HG02678 (cell line): ENCODE measurements around the gene FOXP1.

Experiments
- ATAC-seq: cut with Tn5 transposase; IDR thresholded peaks from one replicate; pipeline ENCODE4 v1.9.1; 2021; ENCODE audit warnings: mild to moderate bottlenecking, moderate library complexity; ENCODE audit not compliant: unreplicated experiment

The FOXP1 gene

DNA sequence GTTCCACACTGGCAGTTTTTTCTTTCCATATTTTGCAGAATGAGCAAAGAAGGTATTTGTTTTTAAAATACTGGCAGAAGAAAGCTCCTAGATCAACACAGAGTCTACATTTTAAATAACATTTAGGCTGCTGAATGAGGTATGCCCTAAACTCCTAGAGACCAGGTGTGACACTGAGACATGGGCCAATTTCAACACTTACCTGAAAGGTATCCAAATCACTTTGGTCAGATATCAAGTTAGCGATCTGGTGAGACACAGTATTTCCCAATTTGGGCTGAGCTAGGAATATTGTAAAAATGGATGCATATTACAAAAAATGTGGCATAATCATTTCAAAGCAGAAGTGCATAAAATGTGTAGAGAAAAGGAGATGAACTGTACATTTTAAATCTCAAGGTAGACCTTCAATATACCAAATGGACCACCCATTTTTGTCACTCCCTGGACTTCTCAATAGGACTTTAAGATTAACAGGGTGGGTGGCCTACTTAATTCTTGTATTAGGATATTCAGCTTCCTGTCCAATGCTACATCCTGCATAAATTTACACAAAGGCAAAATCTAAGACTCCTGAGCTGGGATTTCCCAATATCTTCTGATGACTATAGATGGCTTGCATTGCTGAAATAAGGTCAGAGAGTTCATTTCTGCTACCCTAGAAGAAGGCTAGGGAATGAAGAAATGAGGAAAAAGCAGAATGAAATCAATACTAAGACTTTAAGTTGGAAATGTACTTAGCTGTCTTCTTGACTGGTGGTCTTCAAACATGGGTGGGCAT, 487.8 kb downstream of the FOXP1 start:
- ATAC-seq: no peak

DNA sequence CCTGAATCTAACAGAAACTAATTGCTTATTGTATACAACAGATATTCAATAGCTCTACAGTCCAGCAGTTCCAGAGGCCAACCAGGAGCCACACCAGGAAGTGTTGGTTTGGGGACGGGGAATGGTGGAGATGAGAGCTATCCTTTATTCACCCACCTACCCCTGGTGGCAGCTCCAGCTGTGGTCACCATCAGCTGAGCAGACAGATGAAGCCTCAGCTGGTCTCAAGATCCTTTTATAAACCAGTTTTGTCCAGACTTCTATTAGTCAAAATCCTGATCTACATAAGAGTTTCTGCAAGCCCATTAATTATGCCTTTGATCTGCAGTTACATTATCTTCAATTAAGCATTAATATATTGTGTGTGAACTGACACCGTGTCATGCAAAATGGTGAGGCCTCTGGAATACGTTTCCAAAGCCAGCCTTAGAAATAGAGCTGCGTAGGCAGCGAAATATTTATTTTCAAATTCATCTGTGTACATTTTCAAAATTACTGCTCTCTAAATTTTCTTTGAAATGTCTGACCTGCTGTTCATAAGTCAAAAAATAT, 488.8 kb downstream of the FOXP1 start:
- ATAC-seq: no peak

DNA sequence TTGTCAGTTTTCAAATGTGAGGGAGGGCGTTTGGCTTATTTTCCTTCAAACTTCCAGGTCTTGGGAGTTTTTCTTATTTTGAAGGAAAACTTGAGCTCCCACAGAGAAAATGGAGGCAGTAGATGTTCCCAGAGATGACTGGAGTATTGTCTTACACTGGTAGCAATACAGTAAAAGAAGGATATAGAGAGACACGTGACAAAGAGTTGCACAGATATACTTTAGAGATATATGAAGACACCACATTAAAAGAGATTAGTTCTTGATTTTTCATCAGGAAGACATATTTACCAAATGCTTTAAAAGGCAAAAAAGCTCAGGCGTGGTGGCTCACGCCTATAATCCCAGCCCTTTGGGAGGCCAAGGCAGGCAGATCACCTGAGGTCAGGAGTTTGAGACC, 490.9 kb downstream of the FOXP1 start:
- ATAC-seq: no peak

DNA sequence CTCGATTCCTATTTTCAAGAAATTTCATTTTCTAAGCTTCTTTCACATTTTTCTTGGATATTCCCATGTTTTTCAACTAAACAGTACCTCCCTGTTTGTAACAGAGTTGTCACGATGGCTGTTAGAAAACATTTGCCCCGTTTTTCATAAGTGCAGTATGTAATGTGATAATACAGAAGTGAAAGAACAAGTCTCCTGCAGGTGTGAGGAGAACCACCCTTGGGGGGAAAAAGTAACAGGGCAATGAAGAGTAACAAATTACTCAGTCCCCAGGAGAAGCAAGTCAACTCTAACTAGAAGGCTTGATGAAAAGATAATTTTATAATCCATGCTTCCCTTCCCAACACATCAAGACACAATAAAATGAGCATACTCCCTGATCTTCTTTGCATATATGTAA, 493.3 kb downstream of the FOXP1 start:
- ATAC-seq: peak; percentile 28

DNA sequence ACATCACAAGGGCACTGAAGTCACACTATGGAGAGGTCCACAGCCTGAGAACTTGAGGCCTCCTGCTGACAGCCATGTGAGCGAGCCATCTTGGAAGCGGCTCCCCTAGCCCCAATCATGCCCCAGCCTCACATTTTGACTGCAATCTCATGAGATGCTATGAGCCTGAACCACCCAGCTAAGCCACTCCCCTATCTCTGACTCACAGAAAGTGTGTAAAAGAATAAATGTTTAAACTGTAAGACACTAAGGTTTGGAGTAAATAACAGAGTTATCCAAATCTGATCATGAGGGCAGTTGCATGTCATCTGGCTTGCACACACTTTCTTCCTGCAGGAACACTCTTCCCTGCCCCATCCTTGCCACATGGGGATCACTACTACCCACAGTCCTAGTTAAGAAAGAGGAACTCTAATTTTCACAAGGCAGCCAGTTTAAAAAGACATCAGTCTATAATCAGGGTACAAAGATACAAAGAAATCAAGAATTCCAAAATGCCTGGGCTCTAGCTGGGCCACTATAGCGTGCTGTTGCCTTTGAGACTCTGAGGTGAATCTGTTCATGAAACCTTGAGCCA, 494.2 kb downstream of the FOXP1 start:
- no peak for ATAC-seq

- no peak for ATAC-seq
Observed at GRCh38 chr3:71088742-71089141, 494.8 kb downstream of the FOXP1 start.

- no peak for ATAC-seq
Observed at GRCh38 chr3:71088019-71088708, 495.4 kb downstream of the FOXP1 start.

DNA sequence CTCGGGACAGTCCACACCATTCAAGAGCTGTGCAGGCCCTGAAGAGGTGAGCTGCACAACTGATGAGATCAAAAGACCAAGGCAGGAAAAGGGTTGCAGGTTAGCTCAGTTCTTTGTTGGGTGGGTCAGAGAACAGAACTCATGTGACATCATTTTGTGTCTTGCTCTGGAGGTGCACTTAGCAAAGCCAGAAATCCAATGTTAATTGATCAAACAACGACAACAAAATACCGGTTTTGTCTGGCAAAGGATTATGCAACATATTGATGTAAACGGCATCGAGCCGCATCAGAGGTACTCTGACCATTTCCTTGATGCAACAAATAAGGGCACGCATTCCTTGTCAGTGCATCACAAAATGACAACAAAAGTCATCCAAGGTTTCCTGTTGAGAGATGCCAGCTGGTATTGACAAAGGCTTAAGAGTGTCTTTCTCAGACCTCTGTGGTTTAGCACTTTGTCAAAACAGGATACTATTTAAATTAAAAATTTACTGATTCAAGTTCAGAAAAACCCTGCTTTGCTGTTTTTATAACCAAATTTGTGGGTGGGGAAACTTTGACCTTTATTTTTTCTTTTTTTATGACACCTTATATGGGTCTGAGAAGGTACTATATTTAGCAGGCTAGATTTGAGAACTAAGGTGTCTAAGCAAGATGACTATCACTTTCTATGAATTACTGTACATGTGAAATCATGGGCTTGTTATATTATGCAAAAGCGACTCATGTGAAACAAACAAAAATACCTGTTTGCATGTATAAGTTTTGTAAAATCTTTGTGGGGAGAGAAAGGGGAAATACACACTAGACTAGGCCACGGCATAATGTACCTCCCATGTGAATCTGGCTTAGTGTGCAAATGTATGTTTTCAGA, 496.1 kb downstream of the FOXP1 start:
- ATAC-seq: peak; percentile 88

DNA sequence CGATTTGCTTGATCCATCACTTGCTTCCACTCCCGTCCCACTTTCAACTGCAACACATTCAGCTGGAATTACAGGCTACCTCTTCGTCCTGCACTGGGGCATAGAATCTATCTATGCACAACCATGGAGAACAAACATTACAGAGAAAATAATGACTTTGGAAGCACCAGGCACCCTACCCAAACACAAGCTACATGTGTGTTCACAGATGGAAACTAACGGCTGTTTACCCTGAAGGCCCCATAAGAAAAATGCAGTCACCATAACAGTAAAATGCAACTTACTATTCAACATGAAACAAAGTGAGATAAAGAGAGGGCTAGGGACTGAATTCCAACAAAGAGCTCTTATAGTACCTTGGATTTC, 496.8 kb downstream of the FOXP1 start:
- ATAC-seq: no peak

GRCh38 chr3:71083726-71084131, 499.8 kb downstream of the FOXP1 start:
- peak; percentile 24 for ATAC-seq

DNA sequence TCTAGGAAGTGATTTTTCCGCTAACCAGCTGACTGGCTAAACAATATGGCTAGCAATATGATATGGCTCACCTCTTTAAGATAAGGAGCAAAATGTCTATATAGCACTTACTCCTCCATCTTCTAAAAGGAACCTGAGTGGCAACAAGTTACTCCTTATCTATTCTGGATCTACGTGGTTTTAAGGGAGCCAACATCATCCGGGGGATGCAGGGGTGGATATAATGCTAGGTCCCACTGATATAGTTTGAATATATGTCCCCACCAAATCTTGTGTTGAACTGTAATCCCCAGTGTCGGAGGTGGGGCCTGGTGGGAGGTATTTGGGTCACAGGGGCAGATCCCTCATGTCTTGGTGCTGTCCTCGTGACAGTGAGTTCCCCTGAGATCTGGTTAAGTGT, 500.7 kb downstream of the FOXP1 start:
- no peak for ATAC-seq

DNA sequence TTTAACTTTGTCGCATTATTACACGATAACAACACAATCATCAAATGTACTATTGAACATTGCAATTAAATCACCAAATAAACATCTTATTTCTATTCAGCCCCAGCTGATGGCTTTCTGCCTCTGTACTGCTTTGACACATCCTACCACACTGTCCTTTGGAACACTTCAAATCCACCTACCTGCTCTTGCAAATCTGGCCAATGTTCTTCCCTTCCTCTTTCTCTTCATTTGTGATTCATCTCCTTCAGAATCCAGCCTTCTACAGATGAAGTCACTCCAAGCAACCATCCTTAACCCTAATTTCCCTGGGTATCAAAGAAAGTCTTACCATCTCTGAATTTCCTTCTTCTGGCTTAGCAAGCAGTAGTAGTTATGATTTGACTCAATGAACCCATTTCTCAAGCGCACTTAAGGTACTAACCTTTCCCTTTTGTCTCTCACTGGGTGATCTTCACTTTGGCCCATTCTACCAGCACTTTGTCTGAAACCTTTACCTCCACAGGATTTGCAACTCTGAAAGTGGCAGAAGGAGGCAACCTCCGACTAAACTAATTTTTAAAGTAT, 502.9 kb downstream of the FOXP1 start:
- ATAC-seq: no peak

- no peak for ATAC-seq
Observed at GRCh38 chr3:71078723-71079525, 504.6 kb downstream of the FOXP1 start.

DNA sequence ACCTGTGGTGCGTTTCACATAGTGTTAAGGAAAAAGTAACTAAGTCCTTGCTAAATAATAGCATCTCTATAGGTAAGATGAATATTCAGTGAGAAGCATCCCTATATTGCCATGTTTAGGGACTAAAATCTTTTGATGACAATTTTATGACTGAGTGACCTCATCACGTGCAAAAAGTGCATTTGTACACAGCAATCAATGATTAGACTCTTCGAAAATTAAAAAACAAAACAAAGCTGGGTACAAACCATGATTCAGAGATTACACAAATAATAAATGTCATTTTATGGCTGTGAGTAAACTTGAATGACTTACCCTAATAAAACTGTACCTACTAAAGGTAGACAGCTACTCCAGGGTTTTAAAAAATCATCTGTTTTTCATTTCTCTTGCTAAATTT, 505.3 kb downstream of the FOXP1 start:
- ATAC-seq: no peak

DNA sequence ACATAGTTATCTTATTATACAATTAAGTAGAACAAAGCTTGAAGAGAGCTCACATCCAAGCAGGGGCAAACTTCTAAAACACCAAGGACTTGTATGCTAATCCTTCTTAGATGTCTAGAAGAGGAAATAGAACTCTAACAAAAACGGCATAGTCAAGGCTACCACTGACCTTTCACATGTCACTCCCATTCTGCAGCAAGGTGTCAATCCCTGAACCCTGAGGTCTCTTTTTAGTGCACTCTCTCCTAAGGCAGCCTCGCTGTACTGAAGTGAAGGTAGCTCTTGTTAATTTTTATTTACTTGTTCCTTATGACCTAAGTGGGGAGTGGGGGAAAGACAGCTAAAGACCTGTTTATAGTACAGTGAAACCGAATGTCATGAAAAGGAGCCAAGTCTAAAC, 506.5 kb downstream of the FOXP1 start:
- no peak for ATAC-seq

DNA sequence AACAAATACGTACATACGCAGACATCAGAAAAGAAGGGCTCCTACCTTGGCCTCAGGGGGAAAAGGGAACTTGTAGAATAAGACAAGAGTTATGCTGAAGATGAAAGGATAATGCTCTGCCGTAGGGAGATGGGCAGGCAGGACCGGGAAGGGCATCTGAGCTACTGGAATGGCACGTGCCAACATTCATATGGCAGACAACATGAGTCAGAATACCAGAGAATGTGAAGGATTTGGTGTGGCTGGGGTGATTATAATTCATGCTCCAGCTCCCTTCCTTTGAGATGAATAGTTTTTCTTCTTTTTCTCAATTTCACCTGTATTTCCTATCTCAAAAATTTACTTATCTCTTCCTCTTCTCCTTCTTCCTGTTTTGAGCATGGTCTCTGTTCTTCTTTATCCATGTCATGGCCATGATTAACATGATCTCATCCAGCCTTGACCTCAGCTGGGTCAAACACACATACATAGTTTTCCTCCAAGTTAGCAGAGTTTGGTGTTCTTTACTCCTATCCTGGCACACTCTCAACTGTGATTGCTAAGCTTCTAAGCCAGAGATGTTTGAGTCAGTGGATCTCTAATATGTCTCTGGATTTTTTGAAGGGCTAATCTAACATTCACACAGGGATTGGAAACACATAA, 507.0 kb downstream of the FOXP1 start:
- ATAC-seq: no peak

DNA sequence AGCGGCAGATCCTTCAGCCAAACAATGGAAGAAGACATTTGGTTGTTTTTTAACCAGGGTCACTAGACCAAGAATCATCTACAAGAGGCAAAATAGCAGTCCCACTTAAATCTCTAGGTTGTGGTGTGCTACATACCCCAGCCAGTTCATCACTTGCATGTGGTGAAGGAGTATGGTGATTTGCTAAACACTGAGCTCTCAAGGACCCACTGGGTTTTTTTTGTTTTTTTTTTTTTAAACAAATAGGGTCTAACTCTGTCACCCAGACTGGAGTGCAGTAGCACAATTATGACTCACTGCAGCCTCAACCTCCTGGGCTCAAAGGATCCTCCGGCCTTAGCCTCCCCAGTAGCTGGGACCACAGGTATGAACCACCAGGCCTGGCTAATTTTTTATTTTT, 508.0 kb downstream of the FOXP1 start:
- no peak for ATAC-seq

DNA sequence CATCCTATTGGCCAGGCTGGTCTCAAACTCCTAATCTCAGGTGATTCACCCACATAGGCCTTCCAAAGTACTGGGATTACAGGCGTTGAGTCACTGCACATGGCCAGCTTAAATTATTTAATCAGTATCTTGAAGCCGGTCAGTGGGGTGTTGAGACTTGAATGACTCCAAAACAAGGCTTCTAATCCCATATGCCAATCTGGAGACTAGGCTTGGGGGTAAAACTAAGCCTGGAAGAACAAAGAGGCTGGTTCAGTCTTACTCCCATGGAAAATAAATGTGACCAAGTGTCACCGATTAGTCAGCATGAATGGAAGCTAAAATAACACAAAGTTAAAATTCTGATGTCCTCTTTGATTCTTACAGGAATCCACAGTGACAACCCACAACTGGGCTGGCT, 509.1 kb downstream of the FOXP1 start:
- ATAC-seq: no peak

DNA sequence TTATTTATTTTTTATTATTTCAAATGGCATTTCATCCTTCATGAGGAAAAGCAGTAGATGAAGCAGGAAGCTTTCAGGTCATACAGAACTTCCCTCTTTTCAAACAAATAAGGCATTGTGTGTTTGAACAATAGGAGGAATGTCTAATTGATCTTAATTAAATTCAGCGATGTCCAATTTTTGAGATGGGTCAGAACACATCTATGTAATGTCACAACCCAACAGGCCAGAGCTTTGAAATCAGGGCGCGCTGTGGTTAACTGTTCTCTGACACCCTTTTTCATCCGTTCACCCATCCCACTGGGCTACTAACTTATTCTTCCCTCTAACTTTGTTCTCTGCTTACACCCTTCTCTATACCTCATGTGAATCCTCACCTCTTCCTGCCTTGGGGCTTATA, 510.5 kb downstream of the FOXP1 start:
- no peak for ATAC-seq
